Chondrocyte (in vitro differentiated cells): ENCODE data around the gene RECQL5. TPM values are rescaled to one million over a fixed set of nuclear protein-coding genes. Genes with fewer than 3 reads are reported as not detected.

Source experiments
- DNase-seq: peaks from one replicate; pipeline ENCODE4 v3.0.0; 2021; ENCODE audit warnings: mixed read lengths, low spot score
- H3K27ac Mint-ChIP-seq: one replicate; pipeline ENCODE4 v1.8.0; 2021; ENCODE audit warnings: mild to moderate bottlenecking, moderate library complexity, mixed read lengths; ENCODE audit not compliant: unreplicated experiment
- H3K27me3 Mint-ChIP-seq: 2 replicates; pipeline ENCODE4 v1.8.0; 2021; ENCODE audit warnings: low read depth, mixed read lengths
- H3K36me3 Mint-ChIP-seq: 2 replicates; pipeline ENCODE4 v1.8.0; 2021; ENCODE audit warnings: low read depth, mixed read lengths
- H3K4me1 Mint-ChIP-seq: 2 replicates; pipeline ENCODE4 v1.8.0; 2021; ENCODE audit warnings: low read depth, mild to moderate bottlenecking, mixed read lengths
- H3K4me3 Mint-ChIP-seq: one replicate; pipeline ENCODE4 v1.8.0; 2021; ENCODE audit warnings: mild to moderate bottlenecking, moderate library complexity, mixed read lengths; ENCODE audit not compliant: unreplicated experiment
- H3K9me3 Mint-ChIP-seq: 2 replicates; pipeline ENCODE4 v1.8.0; 2021; ENCODE audit warnings: low read depth, mixed read lengths
- total RNA-seq: library from RNA; stranded (reverse); gene quantifications from 3 replicates; pipeline ENCODE4 v1.2.1, GENCODE V29; 2021
- TF ChIP-seq, protein P1 (sequence below): fragments of 200-600 bp; sonication (generic); IDR thresholded peaks from 2 replicates; pipeline ENCODE4 v1.5.0; 2021; ENCODE audit warnings: antibody characterized with exemption, mild to moderate bottlenecking, moderate library complexity

Gene RECQL5
- total RNA-seq, 1 donor from 2014 or later: 20.4 TPM

DNA sequence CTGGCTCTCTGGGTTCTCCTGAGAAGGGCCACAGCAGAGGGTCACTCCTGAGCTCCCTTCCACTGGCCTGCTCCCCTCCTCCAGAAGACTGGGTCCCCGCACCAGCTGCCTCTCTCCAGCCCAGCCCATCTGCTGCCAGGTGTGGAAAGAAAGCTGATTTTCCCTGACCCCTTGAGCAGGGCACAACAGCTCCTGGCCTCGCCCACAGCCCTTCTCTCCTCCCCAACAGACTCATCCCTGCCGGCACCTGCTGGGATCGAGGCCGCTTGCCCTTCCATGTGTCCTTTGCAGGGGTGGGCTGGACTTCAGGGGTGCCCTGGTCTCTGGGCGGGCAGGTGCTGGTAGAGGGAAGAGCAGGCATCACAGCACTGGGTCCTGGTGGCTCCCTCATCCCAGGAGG lies 38.5 kb downstream of the RECQL5 start:
- no peaks in the 10 kb centered on the region for H3K9me3 Mint-ChIP-seq
- H3K4me1 Mint-ChIP-seq: peaks cover 10% of the 10 kb centered on the region
- DNase-seq: no peak
- no peak overlapping the region for H3K4me3 Mint-ChIP-seq
- no peak overlapping the region for H3K27ac Mint-ChIP-seq
- no peaks in the 10 kb centered on the region for H3K36me3 Mint-ChIP-seq
- TF ChIP-seq, protein P1, sequence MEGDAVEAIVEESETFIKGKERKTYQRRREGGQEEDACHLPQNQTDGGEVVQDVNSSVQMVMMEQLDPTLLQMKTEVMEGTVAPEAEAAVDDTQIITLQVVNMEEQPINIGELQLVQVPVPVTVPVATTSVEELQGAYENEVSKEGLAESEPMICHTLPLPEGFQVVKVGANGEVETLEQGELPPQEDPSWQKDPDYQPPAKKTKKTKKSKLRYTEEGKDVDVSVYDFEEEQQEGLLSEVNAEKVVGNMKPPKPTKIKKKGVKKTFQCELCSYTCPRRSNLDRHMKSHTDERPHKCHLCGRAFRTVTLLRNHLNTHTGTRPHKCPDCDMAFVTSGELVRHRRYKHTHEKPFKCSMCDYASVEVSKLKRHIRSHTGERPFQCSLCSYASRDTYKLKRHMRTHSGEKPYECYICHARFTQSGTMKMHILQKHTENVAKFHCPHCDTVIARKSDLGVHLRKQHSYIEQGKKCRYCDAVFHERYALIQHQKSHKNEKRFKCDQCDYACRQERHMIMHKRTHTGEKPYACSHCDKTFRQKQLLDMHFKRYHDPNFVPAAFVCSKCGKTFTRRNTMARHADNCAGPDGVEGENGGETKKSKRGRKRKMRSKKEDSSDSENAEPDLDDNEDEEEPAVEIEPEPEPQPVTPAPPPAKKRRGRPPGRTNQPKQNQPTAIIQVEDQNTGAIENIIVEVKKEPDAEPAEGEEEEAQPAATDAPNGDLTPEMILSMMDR: no peak
- no peaks in the 10 kb centered on the region for H3K27me3 Mint-ChIP-seq

DNA sequence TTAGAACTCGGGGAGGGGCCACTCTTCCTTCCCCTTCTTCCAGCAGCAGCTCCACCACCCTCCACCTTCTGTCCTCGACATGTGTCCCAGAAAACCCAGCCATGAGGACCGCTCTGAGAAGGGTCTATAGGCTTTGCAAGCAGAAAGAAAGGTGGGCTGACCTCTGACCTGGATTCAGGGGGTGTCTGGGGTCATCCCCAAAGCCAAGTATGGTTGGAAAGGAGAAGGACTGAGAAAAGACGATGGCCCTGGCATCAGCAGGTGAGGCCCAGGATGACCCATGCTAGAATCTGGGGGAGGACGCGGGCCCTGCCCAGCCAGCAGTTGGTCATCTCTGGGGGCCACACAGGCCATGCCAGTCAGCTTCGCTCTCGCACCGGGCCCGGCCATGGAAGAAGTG lies 39.9 kb downstream of the RECQL5 start:
- no peak overlapping the region for H3K27ac Mint-ChIP-seq
- TF ChIP-seq, protein P1: no peak
- H3K9me3 Mint-ChIP-seq: no peaks in the 10 kb centered on the region
- DNase-seq: no peak
- no peaks in the 10 kb centered on the region for H3K36me3 Mint-ChIP-seq
- no peaks in the 10 kb centered on the region for H3K27me3 Mint-ChIP-seq
- peaks cover 2% of the 10 kb centered on the region for H3K4me1 Mint-ChIP-seq
- no peak overlapping the region for H3K4me3 Mint-ChIP-seq

DNA sequence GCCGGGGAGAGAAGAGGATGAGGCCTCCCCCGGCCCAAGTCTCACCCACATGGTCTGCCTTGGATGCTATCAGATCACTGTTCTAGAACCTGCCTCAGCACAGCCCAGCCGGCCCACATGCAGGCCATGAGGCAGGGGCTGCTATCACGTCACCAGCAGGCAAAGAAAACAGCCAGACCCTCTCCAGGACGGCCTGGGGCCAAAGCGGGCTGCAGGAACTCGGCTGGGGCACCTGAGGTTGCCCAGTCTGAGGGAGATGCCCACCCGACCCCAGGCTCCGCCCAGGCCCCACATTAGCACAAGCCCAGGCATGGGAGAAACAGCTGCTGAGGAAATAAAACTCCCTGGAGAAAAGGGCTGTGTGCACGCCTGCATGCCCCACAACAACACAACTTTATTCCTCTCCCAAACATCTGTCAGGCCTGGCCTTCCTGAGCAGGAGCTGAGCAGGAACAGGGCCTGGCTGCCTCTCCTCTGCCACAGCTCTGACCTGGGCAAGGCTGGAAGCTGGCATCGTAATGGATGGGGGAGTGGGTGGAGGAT lies 40.4 kb downstream of the RECQL5 start:
- Mint-ChIP-seq H3K27ac (no peak overlapping the region), H3K9me3 (no peaks in the 10 kb centered on the region), H3K4me3 (no peak overlapping the region), H3K4me1 (peaks cover 2% of the 10 kb centered on the region), H3K27me3 (no peaks in the 10 kb centered on the region), H3K36me3 (no peaks in the 10 kb centered on the region)
- TF ChIP-seq, protein P1: no peak
- no peak for DNase-seq

DNA sequence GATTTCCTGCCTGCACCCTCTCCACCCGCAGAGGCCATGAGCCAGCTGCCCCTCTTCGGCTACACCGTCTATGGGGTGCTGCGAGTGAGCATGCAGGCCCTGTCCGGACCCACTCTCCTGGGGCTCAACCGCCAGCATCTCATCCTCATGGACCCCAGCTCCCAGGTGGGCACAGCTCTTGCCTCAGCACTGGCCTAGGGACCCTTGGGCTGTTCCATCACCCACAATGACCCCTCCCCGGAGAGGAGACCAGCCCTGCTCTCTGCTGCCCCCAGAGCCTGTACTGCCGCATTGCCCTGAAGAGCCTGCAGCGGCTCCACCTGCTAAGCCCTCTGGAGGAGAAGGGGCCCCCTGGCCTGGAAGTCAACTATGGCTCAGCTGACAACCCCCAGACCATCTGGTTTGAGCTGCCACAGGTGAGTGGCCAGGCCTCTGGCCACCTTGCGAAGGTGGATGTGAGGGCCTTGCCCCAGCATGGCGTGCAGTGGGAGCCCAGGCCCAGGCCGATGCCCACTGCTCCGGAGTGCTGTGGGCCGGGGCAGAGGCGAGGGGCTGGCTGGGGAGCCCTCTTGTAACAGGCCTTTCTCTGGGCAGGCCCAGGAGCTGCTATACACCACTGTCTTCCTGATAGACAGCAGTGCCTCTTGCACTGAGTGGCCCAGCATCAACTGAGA lies 41.0 kb downstream of the RECQL5 start:
- H3K9me3 Mint-ChIP-seq: no peaks in the 10 kb centered on the region
- no peak overlapping the region for H3K27ac Mint-ChIP-seq
- no peaks in the 10 kb centered on the region for H3K27me3 Mint-ChIP-seq
- TF ChIP-seq, protein P1: peak; percentile 77
- no peak overlapping the region for H3K4me3 Mint-ChIP-seq
- no peaks in the 10 kb centered on the region for H3K36me3 Mint-ChIP-seq
- DNase-seq: no peak
- H3K4me1 Mint-ChIP-seq: peaks cover 2% of the 10 kb centered on the region

DNA sequence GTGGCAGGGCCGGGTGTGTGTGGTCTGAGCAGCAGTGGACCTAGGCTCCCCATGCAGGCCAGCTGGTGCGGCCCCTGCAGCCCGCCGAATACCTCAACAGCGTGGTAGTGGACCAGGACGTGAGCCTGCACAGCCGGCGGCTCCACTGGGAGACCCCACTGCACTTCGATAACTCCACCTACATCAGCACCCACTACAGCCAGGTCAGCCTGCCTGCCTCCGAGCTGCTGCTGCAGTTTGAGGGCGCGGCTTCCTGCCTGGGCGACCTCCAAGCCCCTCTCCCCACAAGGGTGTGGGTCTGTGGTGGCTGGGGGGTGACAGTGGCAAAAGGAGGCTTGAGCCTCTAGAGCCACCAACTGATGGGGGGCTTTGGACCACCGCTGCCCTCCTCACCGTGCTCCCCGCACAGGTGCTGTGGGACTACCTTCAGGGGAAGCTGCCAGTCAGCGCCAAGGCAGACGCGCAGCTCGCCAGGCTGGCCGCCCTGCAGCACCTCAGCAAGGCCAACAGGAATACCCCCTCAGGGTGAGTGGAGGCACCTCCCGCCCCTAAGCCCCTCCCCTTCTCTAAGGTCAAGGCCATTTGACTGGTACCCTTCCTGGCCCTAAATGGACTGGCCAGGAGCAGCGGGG lies 42.1 kb downstream of the RECQL5 start:
- H3K4me1 Mint-ChIP-seq: peaks cover 2% of the 10 kb centered on the region
- H3K27ac Mint-ChIP-seq: no peak overlapping the region
- DNase-seq: no peak
- no peaks in the 10 kb centered on the region for H3K9me3 Mint-ChIP-seq
- H3K36me3 Mint-ChIP-seq: no peaks in the 10 kb centered on the region
- H3K4me3 Mint-ChIP-seq: no peak overlapping the region
- TF ChIP-seq, protein P1: no peak
- H3K27me3 Mint-ChIP-seq: no peaks in the 10 kb centered on the region
